ENCODE data around the gene UTF1. TPM values are rescaled to one million over a fixed set of nuclear protein-coding genes. Genes with fewer than 3 reads are reported as not detected.

Gene UTF1
- total RNA-seq, 1 experiment from 2014 or later = not detected

DNA sequence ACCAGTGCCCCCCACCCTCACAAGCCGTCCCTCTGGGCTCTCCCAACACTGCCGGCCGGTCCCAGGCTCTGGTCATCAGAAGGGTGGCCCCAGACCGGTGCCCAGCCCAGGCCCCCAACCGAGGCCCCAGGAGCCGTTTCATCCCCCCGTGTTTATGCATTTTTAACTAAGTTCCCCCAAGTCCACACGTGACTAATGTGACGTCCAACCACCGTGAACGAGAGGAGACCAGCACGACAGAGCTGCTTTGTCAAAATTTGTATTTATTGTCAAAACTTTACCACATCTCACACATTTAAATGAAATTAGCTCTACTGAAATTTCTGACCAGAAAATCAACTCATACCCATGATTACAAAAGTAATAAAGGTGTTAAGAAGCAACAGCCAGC is 16.2 kb downstream of the UTF1 start:
- no peak for DNase-seq (ENCODE audit: low spot score)

DNA sequence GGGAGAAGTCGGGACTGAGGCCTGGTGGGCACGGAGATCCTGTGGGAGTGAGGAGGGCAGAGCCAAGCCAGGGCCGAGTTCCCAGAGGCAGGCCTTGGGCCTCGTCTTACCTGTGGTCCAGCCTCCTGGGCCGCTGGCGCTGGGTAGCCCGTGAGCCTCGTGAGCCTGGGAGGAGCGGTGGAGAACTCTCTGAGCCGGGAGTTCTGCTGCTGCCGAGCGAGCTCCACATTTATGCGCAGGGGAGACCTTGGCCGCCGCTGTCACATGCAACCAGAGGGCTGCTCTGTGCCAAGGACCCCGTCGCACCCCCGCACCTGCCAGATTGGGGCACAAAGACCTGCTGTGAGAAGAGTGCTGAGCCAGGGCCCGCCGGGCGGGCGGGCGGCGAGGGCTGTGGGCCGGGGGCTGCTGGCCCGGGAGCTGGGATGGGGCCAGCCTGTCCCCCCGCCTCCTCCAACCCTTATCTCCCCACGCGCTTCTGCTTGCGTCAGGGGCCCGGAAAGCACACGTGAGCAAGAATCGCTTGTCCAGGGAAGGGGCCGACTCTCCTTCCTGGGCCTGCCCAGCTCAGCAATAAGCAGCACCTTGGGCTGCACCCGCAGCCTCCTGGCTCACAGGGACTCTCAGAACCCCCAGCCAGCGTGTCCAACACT is 17.8 kb downstream of the UTF1 start:
- no peak for DNase-seq (ENCODE audit: low spot score)

DNA sequence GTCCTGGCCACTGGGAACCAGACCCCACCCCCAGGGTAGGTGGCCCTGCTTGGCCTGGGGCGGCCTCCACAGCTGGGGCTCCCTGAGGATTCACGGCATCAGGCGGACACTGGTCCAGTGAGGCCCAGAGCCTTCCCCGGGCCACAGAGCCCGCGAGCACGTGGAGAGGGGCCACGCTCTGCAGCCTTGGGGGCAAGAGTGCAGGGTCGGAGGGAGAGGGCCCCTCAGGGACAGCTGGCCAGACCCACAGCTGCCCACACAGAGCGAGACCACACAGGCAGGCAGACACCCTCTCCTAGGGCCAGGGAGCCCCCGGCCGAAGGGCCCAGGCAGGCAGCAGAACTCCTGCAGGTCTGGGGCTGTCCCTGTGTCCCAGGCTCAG is 18.3 kb downstream of the UTF1 start:
- no peak for DNase-seq (ENCODE audit: low spot score)

DNA sequence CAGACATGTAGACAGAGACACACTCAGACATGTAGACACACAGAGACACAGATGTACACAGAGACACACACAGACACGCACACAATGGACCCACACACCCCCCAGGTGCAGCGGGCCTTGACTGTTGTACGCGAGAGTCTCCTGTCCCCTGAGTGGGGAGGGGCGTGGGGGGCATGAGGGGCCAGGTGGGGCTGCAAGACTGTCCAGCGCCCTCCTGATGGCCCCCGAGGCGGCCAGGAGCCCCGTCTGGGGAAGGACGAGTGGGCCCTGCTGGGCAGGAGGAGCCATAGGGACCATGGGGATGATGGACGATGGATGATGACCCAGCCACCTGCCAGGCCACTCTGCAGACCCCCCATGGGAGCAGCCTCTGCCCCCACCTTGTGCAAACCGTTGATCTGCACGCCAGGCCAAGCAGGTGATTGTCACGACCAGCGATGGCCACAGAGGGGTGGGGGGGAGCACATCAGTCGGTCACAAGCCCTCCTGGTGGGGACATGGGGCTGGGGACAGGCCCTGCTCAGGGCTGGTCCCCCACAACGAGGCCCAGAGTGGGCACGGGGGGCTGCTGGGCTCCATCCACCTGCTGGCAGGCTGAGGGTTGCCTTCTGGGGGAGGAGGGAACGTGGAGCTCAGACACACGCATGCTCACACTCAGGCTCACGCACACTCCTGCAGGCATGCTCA is 19.2 kb downstream of the UTF1 start:
- no peak for DNase-seq (ENCODE audit: low spot score)

DNA sequence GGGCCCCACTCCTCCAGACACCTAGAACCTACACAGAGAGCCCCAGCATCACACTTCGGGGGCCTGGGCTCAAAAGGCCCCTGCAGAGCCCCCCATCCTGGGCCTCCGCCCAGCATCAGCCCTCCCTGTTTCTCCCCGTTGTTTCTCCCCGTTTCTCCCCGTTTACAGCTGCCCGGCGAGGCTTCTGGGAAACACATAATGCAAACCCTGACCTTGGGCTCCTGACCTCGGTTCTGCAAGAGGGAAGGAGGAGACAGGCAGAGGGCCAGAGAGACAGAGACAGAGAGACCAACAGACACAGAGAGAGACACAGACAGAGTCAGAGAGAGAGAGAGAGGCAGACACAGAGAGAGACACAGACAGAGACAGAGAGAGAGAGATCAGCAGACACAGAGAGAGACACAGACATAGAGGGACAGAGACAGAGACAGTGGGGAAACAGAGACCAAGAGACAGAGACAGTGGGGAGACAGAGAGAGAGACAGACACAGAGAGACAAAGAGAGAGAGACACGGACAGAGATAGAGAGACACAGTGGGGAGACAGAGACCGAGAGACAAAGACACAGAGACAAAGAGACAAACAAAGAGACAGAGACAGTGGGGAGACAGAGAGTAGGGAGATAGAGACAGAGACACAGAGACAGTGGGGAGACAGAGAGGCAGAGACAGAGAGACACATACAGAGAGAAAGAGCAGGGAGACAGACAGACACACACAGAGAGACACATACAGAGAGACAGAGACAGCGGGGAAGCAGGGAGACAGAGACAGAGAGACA is 20.1 kb downstream of the UTF1 start:
- DNase-seq (ENCODE audit: low spot score) = no peak

DNA sequence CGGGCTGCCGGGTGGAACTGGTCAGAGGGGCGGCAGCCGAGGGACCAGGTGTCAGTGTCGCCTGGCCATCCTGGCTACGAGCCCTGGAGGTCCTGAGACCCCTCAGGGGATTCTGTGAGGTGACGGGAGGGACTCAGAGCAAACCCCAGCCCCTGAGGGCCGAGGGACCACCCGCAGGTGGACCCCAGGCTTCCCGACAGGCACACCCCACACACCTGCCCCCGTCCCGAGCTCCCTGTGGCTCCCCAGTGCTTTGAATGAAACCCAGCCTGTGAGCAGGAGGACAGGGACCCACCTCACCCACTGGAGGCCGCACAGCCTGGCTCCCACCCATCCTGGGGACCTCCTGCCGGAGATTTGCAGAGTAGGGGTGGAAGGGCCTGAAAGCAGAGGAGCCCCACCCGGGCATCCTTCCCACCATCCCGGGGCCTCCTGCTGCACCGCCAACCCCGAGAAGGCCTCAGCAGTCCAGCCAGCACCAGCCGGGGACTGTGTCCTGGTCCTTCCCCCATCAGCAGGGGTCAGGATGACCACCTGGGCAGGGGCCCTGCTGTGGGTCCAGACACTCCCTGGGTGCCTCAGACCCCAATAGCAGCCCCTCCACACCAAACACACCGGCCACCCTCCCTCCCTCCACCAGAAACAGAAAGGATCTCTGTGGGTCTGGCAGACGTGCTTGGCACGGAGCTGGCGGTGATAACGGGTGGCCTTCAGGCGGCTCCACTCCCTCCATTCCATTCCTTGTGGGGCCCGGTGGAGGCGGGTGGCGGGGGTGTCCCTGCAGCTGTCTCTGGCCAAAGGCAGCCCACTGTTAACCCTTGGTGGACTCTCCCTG is 21.6 kb downstream of the UTF1 start:
- DNase-seq (ENCODE audit: low spot score) = no peak

DNA sequence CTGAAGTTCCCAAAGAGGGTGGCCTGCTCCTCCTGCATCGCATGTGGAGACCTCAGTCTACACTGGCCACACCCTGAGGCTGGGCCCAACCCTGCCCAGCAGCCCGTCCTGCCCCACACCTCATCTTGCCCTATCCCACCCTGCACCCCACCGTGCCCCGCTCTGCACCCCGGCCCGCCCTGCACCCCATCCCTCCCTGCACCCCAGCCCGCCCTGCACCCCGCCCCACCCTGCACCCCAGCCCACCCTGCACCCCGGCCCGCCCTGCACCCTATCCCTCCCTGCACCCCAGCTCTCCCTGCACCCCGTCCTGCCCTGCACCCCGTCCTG is 22.2 kb downstream of the UTF1 start:
- no peak for DNase-seq (ENCODE audit: low spot score)

DNA sequence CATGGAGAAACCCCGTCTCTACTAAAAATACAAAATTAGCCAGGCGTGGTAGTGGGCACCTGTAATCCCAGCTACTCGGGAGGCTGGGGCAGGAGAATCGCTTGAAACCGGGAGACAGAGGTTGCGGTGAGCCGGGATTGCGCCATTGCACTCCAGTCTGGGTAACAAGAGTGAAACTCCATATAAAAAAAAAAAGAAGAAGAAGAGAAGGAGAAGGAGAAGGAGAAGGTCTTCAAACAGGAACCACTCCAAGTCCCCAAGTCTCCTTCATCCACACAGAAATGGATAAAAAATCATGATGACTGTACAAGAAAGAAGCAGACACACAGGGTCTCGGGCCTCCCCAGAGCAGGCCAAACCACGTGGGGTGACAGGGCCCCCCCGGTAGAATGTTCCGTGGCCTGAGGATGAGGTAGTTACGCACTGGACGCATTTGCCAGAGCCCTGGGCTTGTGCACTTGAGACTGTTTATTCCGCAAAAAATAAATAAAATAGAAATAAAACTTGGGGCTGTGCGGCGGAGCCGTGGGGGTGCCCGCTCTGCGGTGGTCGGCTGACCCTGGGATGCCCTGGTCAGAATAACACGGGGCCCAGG is 23.4 kb downstream of the UTF1 start:
- no peak for DNase-seq (ENCODE audit: low spot score)

DNA sequence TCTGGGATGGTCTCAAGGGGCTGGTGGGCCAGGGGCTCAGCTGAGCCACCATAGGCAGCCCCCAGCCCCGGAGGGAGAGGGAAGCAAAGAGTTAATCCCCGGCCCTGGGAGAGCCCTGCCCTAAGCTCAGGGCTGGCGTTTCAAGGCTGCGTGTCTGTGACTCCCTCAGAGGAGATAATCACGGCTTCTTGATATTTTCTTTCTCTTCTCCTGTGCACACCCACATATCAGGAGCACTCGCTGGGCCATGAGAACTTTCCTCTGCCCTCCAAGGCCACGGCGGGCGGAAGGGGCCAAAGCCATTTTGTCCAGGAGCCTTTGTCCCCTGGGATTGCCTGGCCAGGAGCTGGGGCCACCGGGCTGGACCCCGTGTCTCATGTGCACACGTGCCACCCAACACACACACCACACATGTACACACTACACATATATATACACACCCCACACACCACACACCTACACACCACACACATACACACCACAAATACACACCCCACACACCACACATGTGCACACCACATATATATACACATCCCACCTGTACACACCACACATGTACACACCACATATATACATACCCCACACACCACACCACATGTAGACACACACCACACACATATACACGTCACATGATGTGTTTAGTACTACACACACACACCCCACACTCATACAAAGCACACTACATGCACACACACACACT is 24.6 kb downstream of the UTF1 start:
- DNase-seq (ENCODE audit: low spot score) = no peak

DNA sequence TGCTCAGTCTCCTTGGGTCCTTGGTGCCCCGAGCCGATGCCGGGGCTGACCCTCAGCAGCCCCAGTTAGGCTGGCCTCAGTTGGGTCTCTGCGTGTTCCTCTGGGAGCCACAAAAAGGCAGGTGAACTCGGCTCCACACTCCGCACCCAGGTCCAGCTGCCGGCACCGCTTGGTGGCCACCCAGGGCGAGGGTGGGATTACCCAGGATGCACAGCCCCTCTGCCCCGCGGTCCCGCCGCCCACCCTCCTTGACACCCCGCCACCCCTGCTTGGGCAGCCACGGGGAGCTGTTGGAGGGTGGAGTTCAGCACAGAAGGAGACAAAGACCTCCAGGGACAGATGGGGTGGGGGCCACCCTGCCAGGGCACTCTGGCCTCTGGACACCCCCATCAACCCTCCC is 25.3 kb downstream of the UTF1 start:
- no peak for DNase-seq (ENCODE audit: low spot score)

DNA sequence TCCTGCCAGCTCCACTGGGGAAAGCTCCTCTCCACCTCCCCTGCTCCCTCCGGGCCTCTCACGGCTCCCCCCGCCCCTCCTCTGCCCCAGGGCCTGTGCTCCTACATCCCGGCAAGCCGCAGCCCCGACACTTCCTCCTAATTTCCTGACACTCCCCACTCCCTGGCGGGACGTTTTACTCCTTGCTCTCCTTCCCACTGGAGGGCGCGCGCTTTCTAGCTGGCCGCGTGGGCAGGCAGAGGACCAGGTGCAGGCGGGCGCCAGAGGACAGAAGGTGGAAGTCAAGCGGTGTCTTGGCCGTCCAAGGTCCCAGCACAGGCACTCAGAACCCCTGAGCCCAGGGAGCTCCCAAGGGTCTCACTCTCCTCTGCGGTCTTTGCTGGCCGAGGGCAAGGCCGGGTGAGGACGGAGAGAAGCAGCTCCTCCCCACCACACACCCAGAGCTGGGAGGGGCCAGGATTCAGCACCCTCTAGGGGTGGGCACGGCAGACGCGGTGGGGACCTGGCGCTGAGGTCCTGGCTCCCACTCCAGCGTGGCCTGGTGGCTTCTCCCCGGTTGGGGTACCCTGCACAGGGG is 27.6 kb downstream of the UTF1 start:
- no peak for DNase-seq (ENCODE audit: low spot score)

DNA sequence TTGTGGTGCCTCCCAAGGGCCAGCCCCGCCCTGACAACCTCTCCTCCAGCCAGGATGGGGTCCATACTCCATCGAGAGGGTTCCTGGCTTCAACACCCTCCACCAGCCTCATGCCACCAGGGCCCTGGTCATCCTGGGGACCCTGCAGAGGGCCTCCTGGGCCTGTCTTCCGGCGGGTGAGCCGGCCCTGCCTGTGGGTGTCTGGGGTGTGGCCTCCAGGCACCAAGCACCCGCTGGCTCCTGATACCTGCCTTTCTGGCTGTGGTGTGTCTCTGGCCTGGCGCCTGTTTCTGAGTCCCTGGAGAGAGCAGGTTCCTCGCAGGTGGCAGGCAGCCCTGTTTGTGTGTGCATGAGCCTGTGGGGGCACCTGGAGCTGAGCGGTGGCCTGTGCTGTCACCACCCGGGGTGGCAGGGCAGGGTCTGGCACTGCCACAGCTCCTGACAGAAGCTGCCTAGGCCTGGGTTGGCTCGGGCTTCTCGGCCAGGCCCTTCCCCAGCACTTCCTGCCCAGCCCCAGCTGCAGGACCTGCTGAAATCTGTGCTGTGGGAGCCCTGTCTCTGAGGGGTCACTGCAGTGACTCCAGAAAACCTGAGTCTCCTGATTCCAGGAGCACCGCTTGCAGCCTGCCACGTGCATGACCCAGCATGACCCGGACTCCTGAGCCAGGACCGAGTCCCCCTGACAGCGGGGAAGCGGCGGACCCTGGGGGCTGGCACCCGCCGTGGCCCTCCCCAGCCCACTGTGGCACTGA is 28.2 kb downstream of the UTF1 start:
- no peak for DNase-seq (ENCODE audit: low spot score)

DNA sequence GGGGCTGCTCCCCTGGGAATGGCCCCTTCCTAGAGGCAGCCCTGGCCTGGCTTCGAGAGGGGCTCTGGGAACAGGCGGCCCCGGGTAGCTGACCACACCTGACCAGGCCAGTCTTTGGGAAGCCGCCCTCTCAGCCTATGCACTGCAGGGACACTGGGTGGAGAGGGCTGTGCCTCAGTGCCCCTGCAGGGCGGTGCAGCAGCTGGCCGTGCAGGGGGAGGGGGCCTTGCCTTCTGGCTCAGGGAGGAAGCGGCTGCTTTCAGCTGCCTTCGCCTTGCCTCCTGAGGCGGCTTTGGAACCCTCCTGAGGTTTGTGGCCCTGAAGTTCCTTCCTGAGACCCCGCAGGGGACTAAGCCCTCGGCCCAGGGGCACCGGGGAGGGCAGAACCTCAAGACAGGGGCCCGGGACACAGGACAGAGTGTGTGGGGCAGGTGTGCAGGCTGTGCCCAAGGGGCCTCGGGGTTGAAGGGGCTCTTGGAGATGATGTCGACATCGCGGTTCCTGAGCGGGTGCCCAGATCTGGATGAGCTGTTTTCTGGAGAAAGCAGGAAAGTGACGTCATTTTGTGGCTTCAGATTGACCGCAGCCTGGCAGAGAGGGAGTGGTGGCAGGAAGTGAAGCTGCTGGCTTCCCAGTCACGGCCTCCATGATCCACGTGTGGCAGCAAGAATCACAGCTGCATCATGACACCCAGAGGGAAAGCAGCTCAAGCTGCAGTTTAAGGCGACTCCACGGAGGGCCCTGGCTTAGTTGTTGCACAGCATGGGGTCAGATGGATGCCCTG is 29.0 kb downstream of the UTF1 start:
- peak; percentile 100 for DNase-seq (ENCODE audit: low spot score)

DNA sequence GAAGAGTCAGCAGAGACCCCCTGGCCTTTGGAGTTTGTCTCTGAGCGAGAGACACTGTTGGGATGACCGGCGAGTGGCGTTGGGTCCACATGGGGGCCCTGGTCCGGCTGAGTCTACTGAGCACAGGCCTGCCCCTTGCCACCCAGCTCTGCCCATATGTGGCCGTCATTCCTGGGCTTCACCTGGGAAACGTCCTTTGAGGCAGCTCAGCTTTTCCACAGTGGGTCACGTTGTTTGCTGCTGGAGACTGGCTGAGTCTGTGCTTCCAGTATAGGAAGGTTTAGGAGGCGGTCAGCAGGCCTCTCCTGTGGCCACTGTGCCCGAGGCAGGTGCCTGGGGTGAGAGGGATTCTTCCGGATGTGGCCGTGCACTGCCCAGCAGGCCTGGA is 29.6 kb downstream of the UTF1 start:
- no peak for DNase-seq (ENCODE audit: low spot score)

DNA sequence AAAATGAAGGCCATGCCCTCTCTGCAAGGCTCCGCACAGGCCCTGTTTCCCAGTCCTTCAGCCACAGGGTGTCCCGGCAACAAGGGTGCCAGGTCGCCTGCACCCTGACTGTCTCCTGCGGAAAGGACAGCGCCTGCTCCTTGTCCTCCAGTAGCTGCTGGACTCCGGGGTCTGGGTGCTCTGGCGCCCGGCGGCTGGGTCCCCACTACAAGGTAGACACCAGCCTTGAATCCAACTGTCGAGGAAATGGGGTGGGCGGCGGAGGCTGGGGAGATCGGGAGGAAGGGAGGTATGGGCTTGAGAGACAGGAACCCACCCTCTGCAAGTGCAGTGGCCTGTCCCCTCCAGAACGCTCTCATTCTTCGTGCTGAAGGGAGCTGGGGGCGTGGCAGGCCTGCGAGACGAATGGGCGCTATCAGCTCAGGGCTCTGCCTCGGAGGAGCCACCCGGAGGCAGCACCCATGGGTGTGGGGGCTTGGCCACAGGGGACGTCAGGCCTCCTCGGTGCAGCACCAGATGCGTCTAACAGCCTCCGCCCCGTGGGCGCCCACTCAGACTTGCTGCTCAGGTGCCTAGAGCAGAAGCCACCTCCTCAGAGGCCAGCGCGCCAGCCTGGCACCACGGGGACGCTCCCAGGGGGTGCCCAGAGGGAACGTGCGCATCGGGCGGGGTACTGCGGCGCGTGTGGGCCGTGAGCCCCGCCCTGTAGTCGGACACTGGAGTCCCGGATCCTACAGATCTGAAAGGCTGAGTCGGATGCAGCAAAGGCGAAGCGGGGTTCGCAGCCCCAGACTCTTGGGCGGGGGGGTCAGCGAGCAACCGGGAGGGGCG is 31.1 kb downstream of the UTF1 start:
- DNase-seq (ENCODE audit: low spot score) = peak; percentile 20

DNA sequence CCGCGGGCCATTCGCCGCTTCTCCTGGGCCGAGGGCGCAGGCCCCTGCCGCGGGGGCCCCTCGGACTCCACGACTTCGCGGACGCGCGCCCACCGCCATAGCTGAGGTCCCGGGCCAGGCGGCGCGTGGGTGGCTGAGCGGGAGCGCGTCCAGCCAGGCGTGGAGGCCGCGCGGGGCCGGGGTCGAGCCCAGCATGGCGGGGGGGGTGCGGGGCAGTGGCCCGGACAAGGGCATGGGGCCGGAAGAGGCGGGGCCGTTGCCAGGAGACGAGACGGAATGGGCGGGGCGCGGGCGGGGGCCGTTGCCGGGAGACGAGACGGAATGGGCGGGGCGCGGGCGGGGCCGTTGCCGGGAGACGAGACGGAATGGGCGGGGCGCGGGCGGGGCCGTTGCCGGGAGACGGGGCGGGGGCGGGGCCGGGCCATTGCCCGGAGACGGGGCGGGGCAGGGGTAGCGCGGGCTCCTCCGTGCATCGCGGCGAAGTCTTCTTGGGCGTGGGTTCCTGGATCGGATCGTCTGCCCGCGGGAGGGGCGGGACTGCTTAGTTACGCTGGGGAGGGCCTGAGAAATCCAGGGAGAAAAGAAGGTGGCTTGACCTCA is 31.8 kb downstream of the UTF1 start:
- peak; percentile 40 for DNase-seq (ENCODE audit: low spot score)

DNA sequence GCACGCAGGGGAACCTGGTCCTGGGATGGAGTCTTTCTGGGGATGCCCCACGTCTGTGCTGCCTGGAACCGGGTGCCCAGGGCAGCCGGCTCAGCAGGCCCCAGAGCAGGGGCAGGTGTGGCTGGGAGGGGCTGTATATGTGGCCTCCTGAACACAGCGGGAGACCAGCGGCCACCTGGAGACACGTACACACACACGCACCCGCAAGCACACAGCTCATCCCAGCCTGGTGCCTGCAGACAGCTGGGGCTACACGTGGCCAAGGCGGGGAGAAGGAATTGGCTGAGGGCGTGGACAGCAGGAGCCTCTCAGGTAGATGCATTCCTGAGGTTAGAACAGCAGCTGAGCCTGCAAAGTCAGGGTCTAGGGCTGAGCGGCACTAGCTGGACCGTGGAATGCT is 32.7 kb downstream of the UTF1 start:
- no peak for DNase-seq (ENCODE audit: low spot score)

DNA sequence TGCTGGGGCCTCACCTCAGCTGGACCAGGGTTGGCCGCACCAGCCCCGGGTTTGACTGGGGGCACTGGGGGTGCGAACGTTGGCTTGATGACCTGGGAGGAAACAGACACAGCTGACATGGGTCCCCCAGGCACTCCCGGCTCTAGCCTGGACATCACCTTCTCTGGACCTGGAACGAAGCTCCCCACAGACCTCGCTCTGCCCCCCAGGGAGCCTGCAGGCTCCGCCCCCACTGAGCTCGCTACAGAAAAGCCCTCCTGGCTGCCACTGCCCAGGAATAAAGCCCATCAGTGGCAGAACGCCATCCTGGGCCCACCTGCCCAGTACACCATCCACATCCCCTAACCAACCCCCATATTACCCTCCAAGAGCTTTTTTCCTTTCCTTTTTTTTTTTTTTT is 33.7 kb downstream of the UTF1 start:
- no peak for DNase-seq (ENCODE audit: low spot score)

All from H4 (cell line).